HepG2 (cell line): ENCODE data around the gene DOCK11. TPM values are rescaled to one million over a fixed set of nuclear protein-coding genes. Genes with fewer than 3 reads are reported as not detected.

Experiments used
- AKNA ChIP-seq: sonication (generic); formaldehyde crosslinking; IDR thresholded peaks from 2 replicates; pipeline ENCODE4 v1.4.0; 2020; ENCODE audit warnings: missing genetic modification reagents, borderline replicate concordance
- ATF5 ChIP-seq: sonication (generic); formaldehyde crosslinking; IDR thresholded peaks from 2 replicates; pipeline ENCODE4 v1.4.0; 2020; ENCODE audit warnings: mild to moderate bottlenecking, low read depth, missing genetic modification reagents
- BATF2 ChIP-seq: sonication (generic); formaldehyde crosslinking; IDR thresholded peaks from 2 replicates; pipeline ENCODE4 v1.8.0; 2022; ENCODE audit warnings: mild to moderate bottlenecking, missing genetic modification reagents, moderate library complexity
- DR1 ChIP-seq: sonication (generic); formaldehyde crosslinking; IDR thresholded peaks from 2 replicates; pipeline ENCODE4 v1.8.0; 2021; ENCODE audit warnings: mild to moderate bottlenecking, missing genetic modification reagents, inconsistent platforms
- ELF1 ChIP-seq: sonication (generic); formaldehyde crosslinking; IDR thresholded peaks from 2 replicates; pipeline ENCODE4 v1.4.0; 2020; ENCODE audit warnings: missing genetic modification reagents
- HDAC1 ChIP-seq: sonication (generic); formaldehyde crosslinking; IDR thresholded peaks from 2 replicates; pipeline ENCODE4 v1.5.1; 2020; ENCODE audit warnings: mild to moderate bottlenecking, missing genetic modification reagents
- HNF1A ChIP-seq, 2 experiments: sonication (generic) in 1 of 2; formaldehyde crosslinking in 1 of 2; IDR thresholded peaks; 2 replicates each; pipeline versions ENCODE4 v1.4.0 to v1.6.1; 2016 to 2020; ENCODE audit warnings: borderline replicate concordance in 1 of 2, low read depth in 1 of 2, mild to moderate bottlenecking in 1 of 2, missing genetic modification reagents in 1 of 2
- SAP130 ChIP-seq: IDR thresholded peaks from 2 replicates; pipeline ENCODE4 v1.6.1; 2016; ENCODE audit warnings: low read depth
- ZMYM3 ChIP-seq: sonication (generic); formaldehyde crosslinking; IDR thresholded peaks from 2 replicates; pipeline ENCODE4 v1.5.1; 2020; ENCODE audit warnings: mild to moderate bottlenecking, missing genetic modification reagents
- ZNF691 ChIP-seq: sonication (generic); formaldehyde crosslinking; IDR thresholded peaks from 2 replicates; pipeline ENCODE4 v1.4.0; 2020; ENCODE audit warnings: missing genetic modification reagents, low read depth, mild to moderate bottlenecking, borderline replicate concordance
- ZNF780A ChIP-seq: sonication (generic); formaldehyde crosslinking; IDR thresholded peaks from 2 replicates; pipeline ENCODE4 v1.8.0; 2022; ENCODE audit warnings: mild to moderate bottlenecking, missing genetic modification reagents, moderate library complexity
- polyA plus RNA-seq, 8 experiments: library from polyadenylated mRNA; depleted of rRNA in 3 of 8; stranded (reverse) in 7 of 8; unstranded in 1 of 8; fragments of >200 nt; fragmentation: Illumina TruSeq in 4 of 8; extraction: Trizol in 4 of 8; gene quantifications; 2 replicates each; pipeline versions ENCODE4 v1.2.1 to v1.2.3, GENCODE V29; 2011 to 2016; ENCODE audit warnings: low read depth in 4 of 8, missing spikeins in 1 of 8, mixed read lengths in 1 of 8; ENCODE audit not compliant: insufficient read depth in 1 of 8
- total RNA-seq, 5 experiments: library from RNA; depleted of rRNA; stranded (reverse); fragments of >200 nt; fragmentation: Illumina TruSeq; extraction: Trizol; gene quantifications; 2 replicates each; pipeline ENCODE4 v1.2.3, GENCODE V29; 2016; ENCODE audit warnings: low read depth in 1 of 5

DOCK11 gene
- total and polyA plus RNA-seq, 2 of the 13 experiments (the other 11 are each of a cell fraction or from before 2014, with no cell fraction given), result 0.02 to 0.12 TPM

GRCh38 chrX:118726887-118727685 lies 231.5 kb downstream of the DOCK11 start, which contains the start of gene IL13RA1 (continued):
- TF ChIP-seq AKNA (no peak), ATF5 (CRISPR knock-in tag) (no peak), ZNF780A (0 out of 2 replicates have a peak, but pooled peaks have one; percentile 41), SAP130 (CRISPR knock-in tag) (peak; percentile 48), HDAC1 (CRISPR knock-in tag) (peak; percentile 65), ELF1 (no peak), ZNF691 (CRISPR knock-in tag) (peak; percentile 67; the same call in 1 of the 2 replicates), HNF1A (IDR thresholded peaks at IDR 0.05; ENCODE audit: low read depth) (no peak), HNF1A (CRISPR knock-in tag; IDR thresholded peaks at IDR 0.05; ENCODE audit: borderline replicate concordance) (peak; percentile 23; the same call in 1 of the 2 replicates), ZMYM3 (CRISPR knock-in tag) (0 out of 2 replicates have a peak, but pooled peaks have one; percentile 20), DR1 (CRISPR knock-in tag) (no peak), BATF2 (CRISPR knock-in tag) (no peak)
